ENCODE measurements around the gene NPM3. TPM values are rescaled to one million over a fixed set of nuclear protein-coding genes. Genes with fewer than 3 reads are reported as not detected.

NPM3 gene
- total and polyA plus RNA-seq, 2 of the 8 experiments (the other 6 are each of a cell fraction or from before 2014, with no cell fraction given) = 127 to 175 TPM

DNA sequence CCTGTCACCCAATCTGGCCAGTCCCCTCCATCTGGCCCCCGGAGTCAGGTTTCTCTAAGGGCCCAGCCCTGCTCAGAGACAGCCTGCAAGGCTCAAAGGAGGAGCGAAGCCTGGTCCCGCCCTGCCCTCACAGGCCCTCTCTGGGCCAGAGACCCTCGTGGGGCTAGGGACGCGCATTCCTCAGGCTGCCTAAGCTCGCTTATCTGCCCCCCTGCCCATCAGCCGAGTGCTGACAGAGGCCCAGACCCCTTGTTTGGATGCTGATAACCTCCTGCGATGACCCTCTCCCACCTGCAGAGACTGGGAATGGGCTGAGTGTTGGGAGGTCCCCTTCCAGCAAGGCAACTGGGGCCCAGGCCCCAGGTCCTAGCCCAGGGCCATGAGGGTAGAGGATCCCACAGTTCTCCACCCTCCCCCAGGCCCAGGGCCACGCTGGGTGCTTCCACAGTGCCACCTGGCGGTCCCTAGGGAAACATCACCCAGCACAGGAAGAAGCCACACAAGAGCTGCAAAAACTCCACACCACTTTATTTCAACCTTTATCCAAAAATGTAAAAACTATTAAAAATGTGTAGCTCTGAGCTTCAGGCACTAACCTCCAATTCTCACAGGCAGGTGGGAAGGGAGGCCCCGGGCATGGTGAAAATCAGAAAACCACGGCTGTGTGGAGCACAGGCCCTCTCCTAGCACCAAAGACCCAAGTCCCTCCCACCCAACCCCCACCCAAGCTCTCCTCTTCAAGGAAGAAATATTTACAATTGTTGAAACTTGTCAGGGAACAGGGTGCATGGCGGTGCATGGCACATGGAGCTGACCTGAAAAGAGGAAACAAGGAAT, 2.2 kb downstream of the NPM3 start (continued):
- TF ChIP-seq RNF2 (IDR thresholded peaks at IDR 0.05; ENCODE audit: borderline replicate concordance, low read depth, low read length, missing control alignments, poor library complexity, severe bottlenecking) (no peak), POU5F1 (IDR thresholded peaks at IDR 0.05; ENCODE audit: low read depth, low read length) (no peak), TBP (IDR thresholded peaks at IDR 0.05; ENCODE audit: low read depth, low read length) (no peak), E2F6 (IDR thresholded peaks at IDR 0.05) (no peak)

All from H1 (cell line).